Body of pancreas (tissue), 4 donors: Measurements from ENCODE around the gene PRR19.

Source experiments
- POLR2A ChIP-seq, 3 donors: fragments of 450-650 bp; IDR thresholded peaks; one replicate each; pipeline ENCODE4 v1.6.1; 2016; ENCODE audit warnings: antibody characterized with exemption in 3 of 3, mild to moderate bottlenecking in 2 of 3
- TF ChIP-seq, protein P1 (sequence below), 7 experiments: fragments of 450-650 bp in 4 of 7; fragments of 200-600 bp in 3 of 7; sonication (generic) in 3 of 7; IDR thresholded peaks; one replicate each; pipeline ENCODE4 v1.5.1; 2016 to 2019; ENCODE audit warnings: antibody characterized with exemption in 7 of 7

DNA sequence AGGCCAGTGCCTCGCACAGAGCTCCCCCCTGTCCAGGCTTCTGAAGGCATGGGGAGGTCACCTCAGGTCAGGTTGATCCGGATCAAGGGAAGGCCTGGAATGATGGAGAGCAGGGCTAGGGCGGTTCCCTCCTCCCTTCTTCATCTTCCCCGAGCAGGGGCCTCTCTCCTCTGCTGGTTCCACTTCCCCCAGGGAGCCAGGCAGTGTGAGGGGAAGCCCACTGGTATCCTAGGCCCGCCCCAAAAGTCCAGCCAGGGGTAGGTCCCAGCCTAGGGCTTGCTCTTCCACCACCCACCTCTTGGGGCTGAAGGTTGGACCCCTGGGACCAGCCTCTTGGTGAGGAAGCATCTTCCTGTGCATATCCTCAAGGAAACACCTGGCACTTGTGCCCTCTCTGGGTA, 16.4 kb upstream of the PRR19 start:
- TF ChIP-seq, protein P1, sequence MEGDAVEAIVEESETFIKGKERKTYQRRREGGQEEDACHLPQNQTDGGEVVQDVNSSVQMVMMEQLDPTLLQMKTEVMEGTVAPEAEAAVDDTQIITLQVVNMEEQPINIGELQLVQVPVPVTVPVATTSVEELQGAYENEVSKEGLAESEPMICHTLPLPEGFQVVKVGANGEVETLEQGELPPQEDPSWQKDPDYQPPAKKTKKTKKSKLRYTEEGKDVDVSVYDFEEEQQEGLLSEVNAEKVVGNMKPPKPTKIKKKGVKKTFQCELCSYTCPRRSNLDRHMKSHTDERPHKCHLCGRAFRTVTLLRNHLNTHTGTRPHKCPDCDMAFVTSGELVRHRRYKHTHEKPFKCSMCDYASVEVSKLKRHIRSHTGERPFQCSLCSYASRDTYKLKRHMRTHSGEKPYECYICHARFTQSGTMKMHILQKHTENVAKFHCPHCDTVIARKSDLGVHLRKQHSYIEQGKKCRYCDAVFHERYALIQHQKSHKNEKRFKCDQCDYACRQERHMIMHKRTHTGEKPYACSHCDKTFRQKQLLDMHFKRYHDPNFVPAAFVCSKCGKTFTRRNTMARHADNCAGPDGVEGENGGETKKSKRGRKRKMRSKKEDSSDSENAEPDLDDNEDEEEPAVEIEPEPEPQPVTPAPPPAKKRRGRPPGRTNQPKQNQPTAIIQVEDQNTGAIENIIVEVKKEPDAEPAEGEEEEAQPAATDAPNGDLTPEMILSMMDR (IDR thresholded peaks at IDR 0.05): no peak
- no peak for TF ChIP-seq POLR2A (IDR thresholded peaks at IDR 0.05)
